DND-41 (cell line): ENCODE data around the gene NDRG4.

Experiments
- EZH2 ChIP-seq: IDR thresholded peaks from 3 replicates; pipeline ENCODE4 v1.6.1; 2012; ENCODE audit warnings: borderline replicate concordance, low read depth, mild to moderate bottlenecking, moderate library complexity, low read length, inconsistent platforms; ENCODE audit not compliant: severe bottlenecking
- TF ChIP-seq, protein P1 (sequence below): IDR thresholded peaks from 2 replicates; pipeline ENCODE4 v1.5.1; 2012; ENCODE audit warnings: borderline replicate concordance, low read length, moderate library complexity, mild to moderate bottlenecking; ENCODE audit not compliant: poor library complexity, severe bottlenecking; ENCODE audit errors: extremely low read depth

DNA sequence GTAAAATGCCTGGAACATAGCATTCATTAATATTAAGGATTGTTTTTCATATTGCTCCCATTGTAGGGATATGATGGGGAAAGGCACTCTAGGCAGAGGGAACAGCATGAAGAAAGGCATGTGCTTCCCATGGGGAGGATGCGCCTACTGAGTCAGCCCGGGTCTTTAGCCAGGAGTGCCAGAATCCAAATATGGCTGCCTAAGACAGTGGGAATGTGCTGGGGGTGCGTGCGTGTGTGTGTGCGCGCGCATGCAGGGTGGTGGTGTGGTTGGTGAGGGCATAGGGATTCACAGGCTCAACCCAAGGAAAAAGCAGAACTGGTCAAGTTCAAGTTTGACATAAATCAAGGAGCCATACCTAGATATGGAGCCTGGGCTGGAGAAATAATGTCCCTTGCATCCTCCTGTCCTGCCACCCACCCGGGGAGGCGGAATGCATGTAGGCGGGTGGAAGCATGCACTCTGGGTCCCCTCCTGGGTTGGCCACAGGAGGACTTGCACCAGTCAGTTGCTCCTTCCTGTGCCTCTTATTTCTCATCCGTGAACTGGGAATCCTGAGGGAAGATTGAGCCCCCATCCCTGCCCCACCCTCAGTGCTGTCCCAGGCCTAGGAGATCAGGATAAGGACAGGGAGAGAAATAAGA lies 18.6 kb upstream of the NDRG4 start:
- TF ChIP-seq EZH2 = no peak
- TF ChIP-seq, protein P1, sequence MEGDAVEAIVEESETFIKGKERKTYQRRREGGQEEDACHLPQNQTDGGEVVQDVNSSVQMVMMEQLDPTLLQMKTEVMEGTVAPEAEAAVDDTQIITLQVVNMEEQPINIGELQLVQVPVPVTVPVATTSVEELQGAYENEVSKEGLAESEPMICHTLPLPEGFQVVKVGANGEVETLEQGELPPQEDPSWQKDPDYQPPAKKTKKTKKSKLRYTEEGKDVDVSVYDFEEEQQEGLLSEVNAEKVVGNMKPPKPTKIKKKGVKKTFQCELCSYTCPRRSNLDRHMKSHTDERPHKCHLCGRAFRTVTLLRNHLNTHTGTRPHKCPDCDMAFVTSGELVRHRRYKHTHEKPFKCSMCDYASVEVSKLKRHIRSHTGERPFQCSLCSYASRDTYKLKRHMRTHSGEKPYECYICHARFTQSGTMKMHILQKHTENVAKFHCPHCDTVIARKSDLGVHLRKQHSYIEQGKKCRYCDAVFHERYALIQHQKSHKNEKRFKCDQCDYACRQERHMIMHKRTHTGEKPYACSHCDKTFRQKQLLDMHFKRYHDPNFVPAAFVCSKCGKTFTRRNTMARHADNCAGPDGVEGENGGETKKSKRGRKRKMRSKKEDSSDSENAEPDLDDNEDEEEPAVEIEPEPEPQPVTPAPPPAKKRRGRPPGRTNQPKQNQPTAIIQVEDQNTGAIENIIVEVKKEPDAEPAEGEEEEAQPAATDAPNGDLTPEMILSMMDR = no peak
